HG02610 (cell line): ENCODE results near the gene COASY.

Source experiments
- ATAC-seq: cut with Tn5 transposase; IDR thresholded peaks from one replicate; pipeline ENCODE4 v1.9.1; 2021; ENCODE audit warnings: mild to moderate bottlenecking, moderate library complexity; ENCODE audit not compliant: unreplicated experiment

The COASY gene

DNA sequence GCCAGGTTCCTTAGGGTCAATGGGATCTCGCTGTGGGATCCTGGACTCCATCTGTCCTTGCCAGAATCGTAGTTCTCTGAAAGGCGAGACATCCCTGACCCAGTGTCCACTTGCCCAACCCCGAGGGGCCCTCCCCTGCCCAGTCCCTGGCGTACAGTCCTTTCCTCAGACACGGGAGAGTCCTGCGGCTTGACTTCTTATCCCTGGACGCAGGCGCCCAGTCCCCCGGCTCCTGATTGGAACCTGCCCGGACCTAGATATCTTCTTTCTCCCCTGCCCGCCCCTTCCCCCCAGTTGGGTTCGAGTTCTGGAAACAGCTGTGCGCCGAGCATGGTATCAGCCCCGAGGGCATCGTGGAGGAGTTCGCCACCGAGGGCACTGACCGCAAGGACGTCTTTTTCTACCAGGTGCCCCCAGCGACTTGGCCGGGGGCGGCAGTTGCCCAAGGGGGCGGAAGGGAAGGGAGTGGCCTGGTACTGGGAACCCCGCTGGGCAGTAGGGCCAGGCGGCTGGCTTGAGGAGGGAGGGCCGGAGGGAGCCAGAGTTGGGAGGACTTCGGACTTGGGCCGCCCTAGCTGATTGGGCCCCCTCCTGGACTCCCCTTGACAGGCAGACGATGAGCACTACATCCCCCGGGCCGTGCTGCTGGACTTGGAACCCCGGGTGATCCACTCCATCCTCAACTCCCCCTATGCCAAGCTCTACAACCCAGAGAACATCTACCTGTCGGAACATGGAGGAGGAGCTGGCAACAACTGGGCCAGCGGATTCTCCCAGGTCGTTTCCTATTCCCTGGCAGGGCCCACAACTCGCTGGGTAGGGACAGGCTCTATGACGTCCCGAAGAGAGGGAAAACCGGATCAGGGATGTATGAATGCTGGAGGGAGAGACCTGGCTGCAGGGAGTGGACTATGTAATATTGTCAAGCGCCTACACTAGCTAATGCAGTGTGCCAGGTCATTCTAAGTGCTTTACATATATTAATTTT lies 48.2 kb downstream of the COASY start:
- peak; percentile 7 for ATAC-seq

DNA sequence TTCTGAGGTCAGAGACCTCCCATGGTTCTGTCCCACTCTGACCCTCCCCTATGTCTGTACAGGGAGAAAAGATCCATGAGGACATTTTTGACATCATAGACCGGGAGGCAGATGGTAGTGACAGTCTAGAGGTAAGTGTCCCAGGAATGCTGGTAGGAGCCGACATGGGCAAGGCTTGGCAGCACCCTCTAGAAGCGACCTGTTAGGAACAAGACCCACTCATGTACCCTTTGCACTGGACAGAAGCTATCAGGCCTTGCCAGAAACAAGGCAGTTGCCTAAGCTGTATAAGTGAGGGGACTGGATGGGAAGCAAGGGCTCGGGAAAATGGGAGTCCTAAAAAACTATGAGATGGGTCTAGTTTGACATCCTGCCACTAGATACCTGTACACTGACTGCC lies 50.1 kb downstream of the COASY start:
- no peak for ATAC-seq

DNA sequence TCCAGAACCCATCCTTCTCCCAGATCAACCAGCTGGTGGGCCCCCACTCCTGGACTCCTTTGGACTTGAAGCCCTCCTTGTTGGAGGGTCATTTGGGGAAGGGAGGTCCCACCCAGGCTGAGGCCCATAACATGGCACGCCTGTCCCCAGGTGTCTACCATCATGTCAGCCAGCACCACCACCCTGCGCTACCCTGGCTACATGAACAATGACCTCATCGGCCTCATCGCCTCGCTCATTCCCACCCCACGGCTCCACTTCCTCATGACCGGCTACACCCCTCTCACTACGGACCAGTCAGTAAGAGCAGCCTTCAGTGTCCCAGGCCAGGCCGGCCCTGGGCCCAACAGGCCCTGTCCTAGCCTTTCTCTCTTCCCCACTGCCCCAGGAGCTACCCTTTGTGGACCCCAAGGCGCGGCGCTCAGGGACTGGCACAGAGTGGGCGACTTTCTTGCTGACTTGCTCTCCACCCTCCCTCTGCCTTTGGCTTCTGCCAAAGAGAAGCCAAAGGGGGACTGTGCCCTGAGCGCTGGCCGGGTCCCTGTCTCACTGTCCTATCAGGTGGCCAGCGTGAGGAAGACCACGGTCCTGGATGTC lies 51.8 kb downstream of the COASY start:
- no peak for ATAC-seq
